Measurements from ENCODE around the gene RCOR1. TPM values are rescaled to one million over a fixed set of nuclear protein-coding genes. Genes with fewer than 3 reads are reported as not detected.

The RCOR1 gene
- total and polyA plus RNA-seq, 2 of the 4 experiments (the other 2 are of a cell fraction): 9.0 to 11.2 TPM

DNA sequence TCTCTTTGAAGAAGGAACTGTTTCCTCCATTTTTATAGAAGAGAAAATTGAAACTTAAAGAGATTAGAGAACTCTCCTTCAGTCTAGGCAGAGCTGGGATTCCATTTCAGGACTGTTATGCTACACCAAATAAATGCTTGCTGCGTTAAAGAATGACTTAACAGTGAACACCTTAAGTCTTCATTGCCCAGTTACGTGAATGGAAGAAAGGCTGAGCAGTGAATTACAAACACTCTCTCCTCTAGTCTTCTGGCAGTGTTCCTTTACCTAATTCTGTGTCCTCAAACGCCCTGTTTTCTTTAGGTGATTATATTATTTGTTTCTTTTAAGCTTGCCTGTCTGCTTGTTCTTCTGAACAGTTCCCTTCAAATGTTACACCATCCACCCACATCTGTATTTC, 59.7 kb downstream of the RCOR1 start:
- Histone ChIP-seq H2AK9ac (replicated peaks; ENCODE audit: low read depth, low read length, poor library complexity) (no peak overlapping the region), H4K20me1 (ENCODE audit: insufficient read depth, low read length) (peaks cover 46% of the 10 kb centered on the region), H2BK15ac (ENCODE audit: low read depth, low read length) (no peak overlapping the region), H2BK20ac (ENCODE audit: low read depth, low read length) (no peak overlapping the region), H3K4me2 (ENCODE audit: low read depth, low read length) (no peak overlapping the region), H3K27ac (ENCODE audit: insufficient read depth, low read length) (no peak overlapping the region), H4K8ac (ENCODE audit: low read depth in 2 of 2, low read length in 2 of 2) (no peak overlapping the region), H3K4me1 (ENCODE audit: control insufficient read depth, insufficient read depth, low read length) (peaks cover 3% of the 10 kb centered on the region; the same call in 1 of the 2 replicates), H2BK5ac (ENCODE audit: low read depth, low read length, poor library complexity, severe bottlenecking) (no peak overlapping the region), H3K18ac (ENCODE audit: low read depth, low read length) (no peak overlapping the region), H3K14ac (replicated peaks; ENCODE audit: low read depth, low read length) (no peak overlapping the region), H3K56ac (ENCODE audit: extremely low read depth, insufficient read depth, low read length) (no peak overlapping the region), H3K79me1 (ENCODE audit: low read depth in 1 of 2, low read length in 2 of 2) (peaks cover 27 to 70% of the 10 kb centered on the region in 2 experiments), H3K9me1 (ENCODE audit: insufficient read depth, low read length) (peaks cover 11% of the 10 kb centered on the region), H3K4ac (ENCODE audit: low read depth, low read length) (no peak overlapping the region), H3K27me3 (ENCODE audit: control insufficient read depth, insufficient read depth, low read length) (no peaks in the 10 kb centered on the region), H2AK5ac (ENCODE audit: low read depth, low read length) (no peak overlapping the region), H3K36me3 (ENCODE audit: control insufficient read depth, insufficient read depth, low read length) (no peaks in the 10 kb centered on the region), H4K5ac (ENCODE audit: low read depth, low read length) (no peak overlapping the region), H3K9ac (ENCODE audit: low read depth, low read length) (no peak overlapping the region), H2BK120ac (ENCODE audit: low read depth, low read length) (no peak overlapping the region), H4K91ac (ENCODE audit: insufficient read depth, low read depth, low read length) (no peak overlapping the region), H3K23ac (ENCODE audit: low read depth, low read length) (no peak overlapping the region), H3K4me3 (ENCODE audit: insufficient read depth, low read depth, low read length) (no peak overlapping the region), H2AFZ (replicated peaks; ENCODE audit: low read length, poor library complexity) (no peak overlapping the region), H3K9me3 (ENCODE audit: control insufficient read depth, insufficient read depth, low read length) (no peaks in the 10 kb centered on the region)
- POLR2A ChIA-PET (ENCODE audit: unreplicated experiment): no interaction called here
- WGBS, 2 experiments (ENCODE audit: extremely low coverage in 2 of 2, insufficient read length in 1 of 2): no CpG with 5 or more reads among the region's 3 CpGs
- no peak for DNase-seq
- intact Hi-C loops (cut with micrococcal nuclease) (no loop called here), in situ Hi-C loops (cut with MboI; ENCODE audit: low sequenced_read_pairs) (no loop called here), dilution Hi-C loops (cut with HindIII; ENCODE audit: low sequenced_read_pairs, unreplicated experiment) (no loop called here)
- no TSS peak for BruUV-seq (replicated peaks)
- TF ChIP-seq MXI1 (IDR thresholded peaks at IDR 0.05; ENCODE audit: borderline replicate concordance, low read depth, low read length): no peak
- TF ChIP-seq SMC3 (IDR thresholded peaks at IDR 0.05; ENCODE audit: low read depth, low read length): no peak
- no peak for TF ChIP-seq POLR2A (IDR thresholded peaks at IDR 0.05; ENCODE audit: low read depth, low read length)
- no peak for TF ChIP-seq MAZ (IDR thresholded peaks at IDR 0.05; ENCODE audit: borderline replicate concordance, low read depth, low read length)
- TF ChIP-seq FOS (IDR thresholded peaks at IDR 0.05; ENCODE audit: low read depth, low read length): no peak
- TF ChIP-seq, protein P1, sequence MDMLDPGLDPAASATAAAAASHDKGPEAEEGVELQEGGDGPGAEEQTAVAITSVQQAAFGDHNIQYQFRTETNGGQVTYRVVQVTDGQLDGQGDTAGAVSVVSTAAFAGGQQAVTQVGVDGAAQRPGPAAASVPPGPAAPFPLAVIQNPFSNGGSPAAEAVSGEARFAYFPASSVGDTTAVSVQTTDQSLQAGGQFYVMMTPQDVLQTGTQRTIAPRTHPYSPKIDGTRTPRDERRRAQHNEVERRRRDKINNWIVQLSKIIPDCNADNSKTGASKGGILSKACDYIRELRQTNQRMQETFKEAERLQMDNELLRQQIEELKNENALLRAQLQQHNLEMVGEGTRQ (IDR thresholded peaks at IDR 0.05; ENCODE audit: low read depth, low read length): no peak
- TF ChIP-seq, protein P2, sequence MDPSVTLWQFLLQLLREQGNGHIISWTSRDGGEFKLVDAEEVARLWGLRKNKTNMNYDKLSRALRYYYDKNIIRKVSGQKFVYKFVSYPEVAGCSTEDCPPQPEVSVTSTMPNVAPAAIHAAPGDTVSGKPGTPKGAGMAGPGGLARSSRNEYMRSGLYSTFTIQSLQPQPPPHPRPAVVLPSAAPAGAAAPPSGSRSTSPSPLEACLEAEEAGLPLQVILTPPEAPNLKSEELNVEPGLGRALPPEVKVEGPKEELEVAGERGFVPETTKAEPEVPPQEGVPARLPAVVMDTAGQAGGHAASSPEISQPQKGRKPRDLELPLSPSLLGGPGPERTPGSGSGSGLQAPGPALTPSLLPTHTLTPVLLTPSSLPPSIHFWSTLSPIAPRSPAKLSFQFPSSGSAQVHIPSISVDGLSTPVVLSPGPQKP (IDR thresholded peaks at IDR 0.05; ENCODE audit: borderline replicate concordance, low read depth, low read length): no peak
- CTCF ChIA-PET: interaction anchor here (0.6 kb wide), 1 partner anchor 137 kb away, joined by 3 read pairs; no protein-coding TSS in a partner anchor
- no peak for ATAC-seq (ENCODE audit: low read depth)
